Cerebellar nuclear complex (tissue), 1 donor: ENCODE data around the gene RSPH6A.

Source experiments
- DNase-seq, 2 experiments: peaks; one replicate each; lab custom pipeline; 2025; lab: John Stamatoyannopoulos, UW

RSPH6A gene

DNA sequence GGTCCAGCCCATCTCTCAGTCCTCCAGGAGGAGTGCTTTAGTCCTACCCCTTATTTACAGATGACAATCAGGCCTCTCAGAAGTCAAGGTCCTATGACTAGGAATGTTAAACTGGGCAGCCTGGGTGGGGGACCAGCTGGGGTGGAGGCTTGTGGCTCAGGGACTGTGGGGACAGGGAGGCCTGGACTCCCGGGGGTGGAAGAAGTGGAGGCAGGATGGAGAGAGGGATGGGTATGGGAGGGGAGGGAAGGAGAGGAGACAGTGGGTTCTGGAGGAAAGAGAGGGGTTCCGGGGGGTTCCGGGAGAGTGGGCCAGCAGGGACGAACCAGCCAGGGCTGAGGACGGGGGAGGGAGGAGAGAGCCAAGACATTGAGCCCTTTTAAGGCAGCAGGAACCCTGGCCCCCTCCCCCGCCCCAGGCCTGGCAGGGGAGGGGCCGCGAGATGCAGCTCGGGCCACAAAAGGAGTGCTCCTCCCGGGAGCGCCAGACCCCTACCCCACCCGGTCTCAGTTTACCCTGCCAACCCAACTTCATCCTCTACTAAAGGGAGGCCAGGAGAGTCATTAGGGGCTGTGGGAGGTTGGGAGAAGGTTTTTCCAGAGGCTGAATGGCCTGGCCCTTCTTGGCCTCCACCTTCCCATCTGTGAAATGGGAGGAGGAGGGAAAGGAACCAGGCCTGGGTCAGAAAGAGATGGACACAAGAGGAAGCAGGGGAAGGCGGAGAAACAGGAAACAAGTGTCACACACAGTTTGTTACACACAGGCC lies 34.5 kb downstream of the RSPH6A start:
- DNase-seq: no peak

DNA sequence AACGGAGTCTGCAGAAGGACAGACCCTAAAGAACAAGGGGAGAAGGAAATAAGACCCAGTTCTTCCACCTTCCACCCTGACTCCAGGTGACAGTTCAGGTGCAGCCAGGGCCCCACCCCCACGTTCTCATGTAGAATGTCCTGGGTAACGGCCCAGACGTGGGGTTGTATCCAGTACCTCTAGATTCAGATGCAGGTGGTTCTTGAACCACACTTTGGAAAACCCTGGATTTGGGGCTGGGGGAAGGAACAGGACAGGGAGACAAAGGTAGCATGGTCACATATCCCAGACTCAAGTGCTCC lies 35.0 kb downstream of the RSPH6A start:
- no peak for DNase-seq

DNA sequence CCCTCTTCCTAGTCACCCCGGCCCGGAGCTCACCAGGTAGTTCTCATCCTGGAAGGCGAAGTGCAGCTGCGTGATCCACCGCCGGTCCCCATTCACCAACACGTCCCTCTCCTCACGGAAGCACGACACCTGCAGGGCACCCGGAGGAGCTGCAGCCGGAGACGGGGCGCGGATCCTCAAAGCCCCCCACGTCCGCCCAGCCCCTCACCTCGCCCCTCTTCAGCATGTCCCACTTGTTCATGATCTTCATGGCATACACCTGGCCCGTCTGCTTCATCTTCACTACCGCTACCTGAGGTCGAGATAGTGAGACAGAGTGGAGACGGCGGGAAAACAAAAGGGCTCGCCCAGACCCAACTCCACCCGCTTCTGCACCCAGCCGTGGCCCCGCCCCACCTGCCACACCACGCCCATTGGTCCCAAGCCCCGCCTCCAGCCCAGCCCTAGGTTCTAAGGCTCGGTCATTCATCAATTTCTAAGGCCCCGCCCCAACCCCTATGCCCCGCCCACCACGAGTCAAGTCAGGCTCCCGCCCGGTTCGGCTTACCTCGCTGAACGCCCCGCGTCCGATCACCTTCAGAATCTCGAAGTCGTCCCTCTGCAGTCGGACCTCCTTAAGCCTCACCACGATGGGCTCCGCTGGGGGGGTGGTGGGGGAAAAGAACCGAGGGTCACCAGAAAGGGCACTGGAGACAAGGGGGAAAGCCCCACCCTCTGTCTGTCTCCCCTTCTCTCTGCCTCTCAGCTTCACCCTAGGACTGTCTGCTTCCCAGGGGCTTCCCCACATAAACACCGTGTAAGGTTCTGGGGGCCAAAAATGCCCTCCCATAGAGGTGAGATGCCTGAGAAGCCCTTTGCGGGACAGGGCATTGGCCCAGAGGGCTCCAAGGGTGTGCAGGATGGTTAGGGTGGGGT lies 35.6 kb downstream of the RSPH6A start:
- DNase-seq: no peak

DNA sequence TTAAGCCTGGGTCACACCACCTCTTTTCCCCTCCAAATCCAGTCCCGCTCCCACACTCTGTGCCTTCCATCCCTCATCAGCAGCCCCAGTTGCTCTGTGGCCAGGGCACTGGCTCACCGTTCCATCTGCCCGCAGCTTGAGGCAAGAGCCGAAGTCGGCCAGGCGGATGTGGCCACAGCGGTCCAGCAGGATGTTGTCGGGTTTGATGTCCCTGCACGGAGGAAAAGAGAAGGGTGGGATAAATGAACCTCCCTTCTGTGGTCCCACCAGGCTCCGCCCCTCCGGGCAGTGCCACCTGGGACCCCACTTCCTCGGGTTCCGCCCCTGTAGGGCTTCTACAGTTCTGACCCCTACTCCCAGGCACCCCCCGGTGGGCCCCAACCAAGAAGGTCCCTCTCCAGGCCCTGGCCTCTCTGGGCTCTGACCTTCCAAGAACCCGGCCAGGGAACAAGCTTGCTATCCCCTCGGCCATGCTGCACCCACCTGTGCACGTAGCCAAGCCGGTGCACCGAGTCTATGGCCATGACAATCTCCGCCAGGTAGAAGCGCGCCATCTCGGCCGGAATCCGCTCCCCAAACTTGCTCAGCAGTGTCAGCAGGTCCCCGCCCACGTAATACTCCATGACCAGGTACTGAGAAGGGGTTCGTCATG lies 37.0 kb downstream of the RSPH6A start:
- DNase-seq: no peak

DNA sequence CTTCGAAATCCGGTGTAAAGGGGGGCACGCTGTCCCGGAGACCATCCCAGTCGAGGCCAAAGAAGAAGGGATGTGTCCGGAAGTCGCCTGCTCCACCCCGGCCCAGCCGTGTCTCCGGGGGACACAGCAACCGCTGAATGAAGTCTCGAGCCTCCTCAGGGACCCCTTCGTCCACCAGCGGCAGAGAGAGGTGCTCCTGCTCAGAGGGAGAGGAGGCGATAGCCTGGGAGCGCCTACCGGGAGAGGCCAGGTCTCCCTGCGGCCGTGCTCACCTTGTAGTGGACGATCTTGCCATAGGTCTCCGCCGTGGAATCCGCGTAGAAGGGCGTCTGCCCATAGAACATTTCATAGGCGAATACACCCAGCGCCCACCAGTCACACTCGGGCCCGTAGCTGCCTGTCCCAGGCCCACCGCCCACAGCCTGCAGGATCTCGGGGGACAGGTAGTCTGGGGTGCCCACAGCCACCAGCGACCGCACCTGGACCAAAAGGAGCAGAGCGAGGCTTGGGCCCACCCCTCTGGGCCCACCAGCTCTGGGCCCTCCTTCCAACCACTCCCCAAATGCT lies 37.6 kb downstream of the RSPH6A start:
- no peak for DNase-seq

DNA sequence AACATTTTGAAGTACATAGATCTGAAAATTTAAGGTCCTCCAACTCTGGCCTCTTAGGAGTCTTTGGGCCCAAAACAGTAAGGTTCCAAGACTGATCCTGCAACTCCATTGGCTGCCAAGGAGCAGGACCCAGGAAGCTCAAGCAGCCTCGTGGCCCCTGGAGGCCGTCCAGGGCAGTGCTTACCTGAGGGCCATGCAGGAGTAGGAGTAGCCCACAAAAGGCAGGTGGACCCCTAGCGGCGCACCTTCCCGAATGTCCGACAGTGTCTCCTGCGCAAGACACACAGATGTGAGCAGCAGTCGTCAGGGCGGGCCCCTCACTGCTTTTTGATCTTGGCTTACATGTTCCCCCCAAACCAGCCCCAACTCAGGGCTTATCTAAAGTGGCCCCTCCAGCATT lies 40.3 kb downstream of the RSPH6A start:
- no peak for DNase-seq

DNA sequence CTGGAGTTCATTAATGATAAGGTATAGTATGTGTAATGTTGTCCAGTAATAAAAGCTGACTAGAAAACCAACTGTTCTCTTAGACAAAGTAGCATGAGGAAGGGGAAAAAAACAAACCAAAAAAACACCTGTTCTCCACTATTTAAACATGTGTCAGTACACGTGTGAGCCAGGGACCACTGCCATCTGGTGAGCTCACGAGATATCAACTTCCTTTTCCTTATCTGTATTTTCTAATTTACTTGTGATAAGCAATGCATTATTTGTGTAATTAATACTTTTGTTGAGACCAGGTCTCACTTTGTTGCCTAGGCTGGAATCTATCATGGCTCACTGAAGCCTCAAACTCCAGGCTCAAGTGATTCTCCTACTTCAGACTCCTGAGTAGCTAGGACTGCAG lies 41.7 kb downstream of the RSPH6A start:
- DNase-seq: no peak

DNA sequence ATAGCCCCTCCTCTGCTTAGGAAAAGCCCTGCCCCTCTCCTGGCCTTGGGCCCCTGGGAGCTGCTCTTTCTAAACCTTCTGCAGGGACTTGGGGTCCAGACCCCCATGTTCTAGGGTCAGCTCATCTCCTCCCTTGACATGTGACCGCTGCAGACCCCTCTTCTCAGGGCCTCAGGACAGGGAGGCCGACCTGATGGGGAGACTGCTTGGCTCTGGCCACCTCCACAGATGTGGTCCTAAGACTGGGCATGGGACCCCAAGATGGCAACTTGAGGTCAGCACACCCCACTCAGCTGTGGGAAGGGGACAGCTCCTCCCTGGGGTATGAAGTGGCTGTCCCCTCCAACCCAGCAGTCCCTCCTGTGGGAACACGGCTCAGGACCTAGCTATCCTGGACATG lies 42.2 kb downstream of the RSPH6A start:
- no peak for DNase-seq

DNA sequence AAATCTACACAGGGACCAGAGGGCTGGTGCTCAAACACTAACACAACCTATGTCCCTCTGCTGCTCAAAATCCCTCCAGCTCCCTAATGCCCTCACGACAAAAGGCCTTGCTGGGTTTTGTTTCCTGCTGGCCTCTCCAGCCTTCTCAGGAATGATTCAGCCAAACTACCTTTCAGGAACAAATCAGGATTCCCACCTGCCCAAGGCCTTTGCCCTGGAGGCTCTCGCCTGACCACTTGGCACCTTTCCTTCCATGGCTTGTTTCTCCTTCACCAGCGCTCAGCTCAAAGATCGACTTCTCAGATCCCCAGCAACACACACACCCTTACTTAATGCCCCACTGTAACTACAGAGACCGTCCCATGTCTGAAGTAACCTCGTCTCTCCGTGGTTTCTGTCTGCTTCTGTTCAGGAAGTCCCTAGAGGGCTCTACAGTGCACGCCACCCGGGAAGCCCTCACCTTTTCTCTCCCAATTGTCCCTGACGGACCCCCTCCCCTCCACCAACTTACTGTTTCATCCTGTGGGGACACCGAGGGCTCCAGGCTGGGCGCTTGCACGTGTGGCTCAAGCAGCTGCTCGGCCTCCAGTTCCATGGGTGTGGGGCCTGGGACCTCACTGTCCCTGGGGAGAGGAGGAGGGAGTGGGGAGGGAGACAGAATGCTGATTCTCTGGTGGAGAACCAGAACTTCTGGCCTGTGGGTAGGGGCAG lies 42.8 kb downstream of the RSPH6A start:
- DNase-seq: no peak

DNA sequence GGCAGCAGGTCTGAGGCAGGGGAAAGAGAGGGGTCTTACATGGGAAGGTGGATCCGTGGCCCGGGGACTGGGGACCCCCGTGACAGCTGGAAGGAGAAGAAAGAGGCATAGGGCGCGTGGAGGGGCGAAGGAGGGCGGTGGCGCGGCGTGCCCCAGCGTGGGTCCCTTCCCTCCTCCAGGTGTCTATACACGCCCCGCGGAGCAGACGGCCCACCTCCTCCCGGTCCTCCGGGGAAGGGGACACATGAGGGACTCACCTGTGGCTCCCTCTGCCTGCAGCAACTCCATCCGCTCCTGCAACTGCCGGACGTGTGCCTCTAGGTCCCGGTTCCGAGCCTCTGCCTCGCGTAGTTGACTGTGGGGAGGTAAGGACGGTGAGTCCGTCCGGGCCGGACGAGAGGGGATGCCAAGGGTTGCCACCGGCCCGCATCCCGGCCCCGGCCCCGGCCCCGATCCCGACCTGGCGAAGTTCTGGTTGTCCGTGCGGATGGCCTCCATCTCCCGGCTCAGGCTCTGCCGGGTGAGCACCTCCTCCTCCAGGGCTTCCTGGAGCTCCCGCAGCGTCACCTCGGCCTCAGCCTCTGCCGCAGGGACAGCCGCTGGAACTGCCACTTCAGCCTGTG lies 43.7 kb downstream of the RSPH6A start:
- DNase-seq: no peak

DNA sequence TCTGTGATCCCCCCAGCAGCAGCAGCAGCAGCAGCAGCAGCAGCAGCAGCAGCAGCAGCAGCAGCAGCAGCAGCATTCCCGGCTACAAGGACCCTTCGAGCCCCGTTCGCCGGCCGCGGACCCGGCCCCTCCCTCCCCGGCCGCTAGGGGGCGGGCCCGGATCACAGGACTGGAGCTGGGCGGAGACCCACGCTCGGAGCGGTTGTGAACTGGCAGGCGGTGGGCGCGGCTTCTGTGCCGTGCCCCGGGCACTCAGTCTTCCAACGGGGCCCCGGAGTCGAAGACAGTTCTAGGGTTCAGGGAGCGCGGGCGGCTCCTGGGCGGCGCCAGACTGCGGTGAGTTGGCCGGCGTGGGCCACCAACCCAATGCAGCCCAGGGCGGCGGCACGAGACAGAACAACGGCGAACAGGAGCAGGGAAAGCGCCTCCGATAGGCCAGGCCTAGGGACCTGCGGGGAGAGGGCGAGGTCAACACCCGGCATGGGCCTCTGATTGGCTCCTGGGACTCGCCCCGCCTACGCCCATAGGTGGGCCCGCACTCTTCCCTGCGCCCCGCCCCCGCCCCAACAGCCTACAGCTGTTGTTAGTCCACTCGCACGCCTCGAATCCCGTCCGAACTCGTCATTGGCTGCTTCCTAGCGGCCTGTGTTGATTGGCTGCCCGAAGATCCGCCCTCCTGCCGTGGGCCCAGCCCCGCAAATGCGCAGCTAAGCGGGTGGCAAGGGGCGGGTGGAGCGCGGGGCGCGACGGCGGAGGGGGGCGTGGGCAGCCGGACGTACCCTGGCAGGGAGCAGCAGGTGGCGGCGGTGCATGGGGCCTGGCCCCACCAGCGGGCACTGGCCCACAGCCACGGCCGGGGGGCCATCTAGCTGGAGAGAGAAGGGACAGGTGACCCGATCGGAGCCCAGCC lies 44.7 kb downstream of the RSPH6A start:
- DNase-seq: no peak

DNA sequence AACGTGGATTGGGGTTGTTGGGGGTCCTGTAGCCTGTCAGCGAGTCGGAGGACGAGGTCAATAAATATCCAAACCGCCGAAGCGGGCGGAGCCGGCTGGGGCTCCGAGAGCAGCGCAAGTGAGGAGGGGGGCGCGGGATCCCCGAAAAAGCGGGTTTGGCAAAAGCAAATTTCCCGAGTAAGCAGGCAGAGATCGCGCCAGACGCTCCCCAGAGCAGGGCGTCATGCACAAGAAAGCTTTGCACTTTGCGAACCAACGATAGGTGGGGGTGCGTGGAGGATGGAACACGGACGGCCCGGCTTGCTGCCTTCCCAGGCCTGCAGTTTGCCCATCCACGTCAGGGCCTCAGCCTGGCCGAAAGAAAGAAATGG lies 45.3 kb downstream of the RSPH6A start:
- DNase-seq: no peak

DNA sequence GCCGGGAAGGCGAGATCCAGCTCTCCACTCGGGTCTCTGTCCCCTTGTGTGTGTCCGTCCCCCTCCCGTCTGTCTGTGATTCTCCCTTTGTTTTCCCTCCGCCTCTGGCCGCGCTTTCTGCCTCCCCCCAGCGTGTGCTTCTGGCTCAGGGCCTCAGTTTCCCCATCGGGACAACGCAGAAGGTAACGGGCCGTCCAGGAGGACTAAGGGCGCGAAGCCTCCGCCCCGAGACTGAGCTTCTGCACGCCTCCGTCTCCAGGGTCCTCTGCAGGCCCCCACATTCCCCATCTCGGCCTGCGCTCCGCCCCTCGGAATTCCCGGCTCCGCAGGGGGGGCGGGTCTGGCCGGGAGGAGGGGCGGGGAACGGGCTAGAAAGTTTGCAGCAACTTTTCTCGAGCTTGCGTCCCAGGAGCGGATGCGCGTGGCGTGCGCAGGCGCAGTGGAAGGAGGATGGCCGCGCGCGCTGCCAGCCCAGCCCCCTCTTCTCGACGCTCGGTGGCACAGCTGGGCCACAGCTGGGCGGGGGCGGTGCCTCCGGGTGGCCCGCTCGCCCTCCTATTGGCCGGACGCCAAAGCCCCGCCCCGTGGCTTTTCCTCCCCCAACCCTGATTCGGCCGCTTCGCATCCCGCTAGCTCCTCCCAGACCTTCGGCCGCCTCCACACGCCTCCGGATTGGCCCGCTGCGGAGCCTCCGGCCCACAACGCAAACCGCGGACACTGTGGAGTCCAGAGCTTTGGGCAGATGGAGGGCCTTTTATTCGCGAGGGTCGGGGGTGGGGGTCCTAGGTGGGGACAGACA lies 45.9 kb downstream of the RSPH6A start, which contains the start of gene SIX5:
Gene SIX5, minus strand, starts transcription at position 269 of the 799 bp plus-strand sequence. CDS start 408 bp downstream, outside the sequence.
- no peak for DNase-seq

DNA sequence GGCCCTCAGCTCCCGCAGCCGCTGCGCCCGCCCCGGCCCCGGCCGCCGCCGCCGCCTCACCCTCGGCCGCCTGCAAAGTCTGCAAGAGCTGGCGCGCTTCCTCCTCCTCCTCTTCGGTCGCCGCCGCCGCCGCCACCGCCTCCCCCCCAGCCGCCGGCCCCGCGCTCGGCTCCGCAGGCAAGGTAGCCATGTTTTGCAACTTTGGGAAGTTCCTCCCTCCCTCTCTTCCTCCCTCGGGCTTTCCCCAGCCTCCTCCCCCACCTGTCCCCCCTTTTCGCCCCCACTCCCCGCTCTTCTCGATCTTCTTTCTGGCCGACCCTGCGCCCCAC lies 46.5 kb downstream of the RSPH6A start:
- DNase-seq: no peak

DNA sequence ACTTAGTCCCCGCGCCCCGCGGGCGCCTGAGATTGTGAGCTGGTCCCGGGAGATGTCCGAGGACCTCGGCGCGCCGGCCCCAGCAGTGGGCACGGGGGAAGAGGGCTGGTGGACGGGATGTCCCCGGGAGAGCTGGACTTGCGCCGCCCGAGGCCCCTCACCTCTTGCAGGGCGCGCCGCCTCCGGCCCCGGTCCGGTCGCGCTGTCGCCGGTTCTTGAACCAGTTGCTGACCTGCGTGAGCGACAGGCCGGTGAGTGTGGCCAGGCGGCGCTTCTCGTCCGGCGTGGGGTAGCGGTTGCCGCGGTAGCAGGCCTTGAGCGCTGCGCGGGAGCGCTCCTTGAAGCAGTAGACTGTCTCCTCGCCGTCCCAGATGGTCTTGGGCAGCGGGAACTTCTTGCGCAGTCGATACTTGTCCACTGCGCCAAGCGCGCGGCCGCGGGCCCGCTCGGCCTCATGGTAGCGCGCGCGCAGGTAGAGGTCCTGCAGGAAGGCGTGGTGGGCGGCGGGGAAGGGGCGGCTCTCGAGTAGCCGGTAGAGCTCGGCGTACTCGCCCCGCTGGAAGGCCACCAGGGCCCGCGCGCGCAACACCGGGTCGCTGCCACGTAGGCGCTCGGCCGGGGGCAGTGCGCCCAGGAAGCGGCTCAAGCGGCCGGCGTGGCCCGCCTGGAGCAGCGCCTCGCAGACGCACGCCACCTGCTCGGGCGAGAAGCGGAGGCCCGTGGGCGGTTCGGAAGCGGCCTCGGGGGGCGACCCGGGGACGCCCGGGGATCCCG lies 47.0 kb downstream of the RSPH6A start:
- no peak for DNase-seq

DNA sequence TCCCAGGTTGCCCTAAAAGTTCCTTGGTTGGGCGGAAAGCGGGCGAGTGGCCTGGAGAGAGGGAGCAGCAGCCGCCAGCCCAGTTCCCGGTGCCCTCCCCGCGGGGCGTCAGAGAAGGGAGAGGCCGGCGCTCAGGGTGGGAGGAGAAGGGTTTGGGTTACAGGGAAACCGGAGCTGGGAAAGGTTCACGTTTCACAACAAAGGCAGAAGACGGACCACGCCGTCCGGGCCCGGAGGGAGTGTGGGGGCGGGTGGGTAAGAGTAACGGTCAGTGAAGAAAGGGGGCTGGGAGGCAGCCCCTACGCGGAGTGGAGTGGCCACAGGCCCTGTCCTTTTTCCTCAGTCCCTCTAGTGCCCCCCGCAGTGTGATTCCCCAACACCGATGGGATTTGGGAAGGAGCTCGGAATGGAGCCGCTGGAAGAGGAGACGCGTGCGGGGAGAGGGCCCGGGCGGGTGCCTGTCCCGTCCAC lies 47.7 kb downstream of the RSPH6A start:
- no peak for DNase-seq

DNA sequence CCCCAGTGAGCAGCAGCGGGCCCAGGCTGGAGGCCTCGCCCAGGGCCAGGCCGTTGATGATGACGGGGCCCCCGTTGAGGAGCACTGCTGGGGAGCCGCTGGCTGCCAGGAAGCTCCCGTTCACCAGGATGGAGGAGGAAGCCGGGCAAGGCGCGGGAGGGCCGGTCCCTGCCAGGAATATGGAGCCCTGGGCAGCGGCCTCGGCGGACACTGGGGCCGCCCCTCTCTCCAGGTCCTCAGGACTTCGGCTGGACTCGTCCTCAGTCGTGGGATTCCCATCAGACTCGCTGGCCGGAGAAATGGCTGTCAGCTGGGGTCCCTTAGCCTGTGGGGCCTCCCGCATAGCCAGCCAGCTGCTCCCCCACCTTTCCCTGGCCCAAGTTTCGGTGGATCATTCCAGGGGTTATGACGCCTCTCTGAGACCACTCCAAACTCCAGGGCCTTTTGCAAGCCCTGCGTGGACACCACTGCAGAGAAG lies 48.2 kb downstream of the RSPH6A start:
- DNase-seq: no peak

DNA sequence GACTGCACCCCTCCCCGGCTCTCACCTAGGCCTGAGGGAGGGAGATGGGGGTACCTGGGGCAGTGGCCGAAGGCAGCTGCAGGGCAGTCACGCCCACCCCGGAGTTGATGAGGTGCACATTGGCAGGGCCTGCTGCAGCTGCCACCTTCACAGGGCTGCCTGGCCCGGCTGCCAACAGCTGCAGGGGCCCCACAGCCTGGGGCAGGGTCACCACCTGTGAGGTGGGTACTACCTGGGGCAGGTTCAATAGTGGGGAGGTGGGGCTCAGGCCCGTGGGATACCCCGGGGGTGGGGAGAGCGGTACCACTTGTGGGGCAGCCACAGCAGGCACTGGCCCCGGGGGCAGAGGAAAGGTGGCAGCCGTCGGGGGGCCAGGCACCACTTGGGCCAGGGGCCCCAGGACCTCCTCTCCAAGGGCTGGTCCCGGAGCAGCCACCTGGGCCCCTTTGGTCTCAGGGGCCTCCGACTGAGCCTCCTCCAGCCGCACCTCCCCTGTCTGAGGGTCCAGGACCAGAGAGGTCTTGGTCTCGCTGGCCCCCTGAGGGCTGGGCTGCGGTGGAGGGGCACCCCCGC lies 48.7 kb downstream of the RSPH6A start:
- no peak for DNase-seq
